GM12878 (cell line): ENCODE measurements around the gene ITPR3. TPM values are rescaled to one million over a fixed set of nuclear protein-coding genes. Genes with fewer than 3 reads are reported as not detected.

ENCODE experiments used
- ATAC-seq: fragments of 200-7000 bp; cut with Tn5 transposase; 3 replicates; pipeline ENCODE4 v1.9.1; 2020; ENCODE audit warnings: mild to moderate bottlenecking, moderate library complexity
- BruUV-seq: library from RNA; stranded (reverse); fragments of 400-500 nt; replicated peaks from 2 replicates; lab custom pipeline; 2021; lab: Mats Ljungman, UMichigan
- CTCF ChIA-PET: fragments of 300-600 bp; sonication (Branson Sonifier 250); formaldehyde crosslinking; extraction: SDS; loops from one replicate; lab custom pipeline; 2021; ENCODE audit warnings: inconsistent platforms; lab: Yijun Ruan, JAX
- POLR2A ChIA-PET: fragments of 350-600 bp; formaldehyde crosslinking; extraction: SDS; loops from one replicate; lab custom pipeline; 2021; ENCODE audit warnings: inconsistent platforms; lab: Charles Lee
- RAD21 ChIA-PET: fragments of 300-600 bp; sonication (Branson Sonifier 250); formaldehyde crosslinking; loops from one replicate; lab custom pipeline; 2023; ENCODE audit warnings: antibody characterized with exemption; ENCODE audit not compliant: unreplicated experiment; lab: Charles Lee
- SMC1A ChIA-PET: fragments of 300-600 bp; sonication (Branson Sonifier 250); formaldehyde crosslinking; loops from one replicate; lab custom pipeline; 2023; ENCODE audit not compliant: unreplicated experiment, uncharacterized antibody; lab: Charles Lee
- DNase-seq: peaks from one replicate; pipeline ENCODE4 v3.0.0-alpha.2; 2011; ENCODE audit warnings: low read depth, low spot score
- FAIRE-seq: peaks from 3 replicates; lab custom pipeline; 2011; peaks lifted over from hg19 to GRCh38; lab: Jason Lieb, UNC
- H2AFZ ChIP-seq: 2 replicates; pipeline ENCODE4 v1.6.0; 2011; ENCODE audit warnings: low read depth, low read length, control low read depth; ENCODE audit not compliant: control insufficient read depth
- H3K27ac ChIP-seq: 2 replicates; pipeline ENCODE4 v1.5.1; 2011; ENCODE audit warnings: control low read depth; ENCODE audit not compliant: control insufficient read depth, insufficient read depth
- H3K27me3 ChIP-seq, 2 experiments: replicated peaks in 1 of 2; 2 replicates each; pipeline versions ENCODE4 v1.6.0 to v1.6.1; 2011; ENCODE audit warnings: low read length in 1 of 2; ENCODE audit not compliant: control insufficient read depth in 2 of 2, insufficient read depth in 2 of 2
- H3K36me3 ChIP-seq, 2 experiments: 2 replicates each; pipeline ENCODE4 v1.5.1; 2011; ENCODE audit warnings: low read length in 1 of 2; ENCODE audit not compliant: control insufficient read depth in 2 of 2, insufficient read depth in 2 of 2
- H3K4me1 ChIP-seq: 2 replicates; pipeline ENCODE4 v1.6.1; 2011; ENCODE audit warnings: mild to moderate bottlenecking, low read length, moderate library complexity, mixed read lengths; ENCODE audit not compliant: control insufficient read depth, insufficient read depth
- H3K4me2 ChIP-seq: 2 replicates; pipeline ENCODE4 v1.6.0; 2011; ENCODE audit warnings: control low read depth; ENCODE audit not compliant: control insufficient read depth, insufficient read depth
- H3K4me3 ChIP-seq: fragments of 200-600 bp; sonication (generic); 2 replicates; pipeline ENCODE4 v1.5.1; 2016
- H3K79me2 ChIP-seq: 2 replicates; pipeline ENCODE4 v1.6.0; 2011; ENCODE audit warnings: low read length; ENCODE audit not compliant: control insufficient read depth, insufficient read depth
- H3K9ac ChIP-seq: 2 replicates; pipeline ENCODE4 v1.8.0; 2011; ENCODE audit warnings: low read length, control low read depth, mixed read lengths; ENCODE audit not compliant: control insufficient read depth, insufficient read depth
- H3K9me3 ChIP-seq: replicated peaks from 3 replicates; pipeline ENCODE4 v1.5.1; 2011; ENCODE audit warnings: mild to moderate bottlenecking, low read length; ENCODE audit not compliant: control insufficient read depth, insufficient read depth
- H4K20me1 ChIP-seq: 2 replicates; pipeline ENCODE4 v1.6.0; 2011; ENCODE audit not compliant: control insufficient read depth, insufficient read depth
- CTCF ChIP-seq, 3 experiments: IDR thresholded peaks in 2 of 3; conservative IDR thresholded peaks in 1 of 3; 2 replicates each; pipeline ENCODE4 v1.5.1; 2011; ENCODE audit warnings: low read depth in 3 of 3, low read length in 3 of 3, mild to moderate bottlenecking in 3 of 3, control low read depth in 2 of 3, moderate library complexity in 2 of 3, inconsistent platforms in 1 of 3, mixed read lengths in 1 of 3; ENCODE audit not compliant: control insufficient read depth in 2 of 3, insufficient read depth in 1 of 3; ENCODE audit errors: extremely low read depth in 1 of 3
- HSF1 ChIP-seq: fragments of 150-350 bp; IDR thresholded peaks from 2 replicates; pipeline ENCODE4 v1.6.1; 2014; ENCODE audit warnings: mild to moderate bottlenecking, low read depth, low read length
- IKZF2 ChIP-seq, 2 experiments: fragments of 450-650 bp; IDR thresholded peaks; 2 replicates each; pipeline ENCODE4 v1.6.1; 2017; ENCODE audit warnings: mild to moderate bottlenecking in 2 of 2, moderate library complexity in 2 of 2
- MEF2B ChIP-seq: fragments of 450-650 bp; IDR thresholded peaks from 2 replicates; pipeline ENCODE4 v1.6.1; 2018; ENCODE audit warnings: mild to moderate bottlenecking, moderate library complexity; ENCODE audit not compliant: partially characterized antibody, poor library complexity, severe bottlenecking
- RAD51 ChIP-seq: fragments of 450-650 bp; IDR thresholded peaks from 2 replicates; pipeline ENCODE4 v1.6.1; 2016; ENCODE audit warnings: moderate library complexity, mild to moderate bottlenecking, inconsistent platforms
- ZNF687 ChIP-seq: fragments of 450-650 bp; IDR thresholded peaks from 2 replicates; pipeline ENCODE4 v1.6.1; 2017; ENCODE audit warnings: mild to moderate bottlenecking, moderate library complexity
- WGBS: methylation state at CpG from one replicate; pipeline ENCODE4 v1.1.6; 2016; ENCODE audit warnings: low lambda C conversion rate; ENCODE audit not compliant: insufficient replicate concordance, insufficient coverage; ENCODE audit errors: missing lambda C conversion rate; 5-methylcytosine and 5-hydroxymethylcytosine counted together
- in situ Hi-C: fragments of 300-500 bp; cut with MboI; formaldehyde crosslinking; loops from 9 replicates; pipeline ENCODE4 v1.14.3; 2018; ENCODE audit warnings: mixed read lengths
- intact Hi-C: fragments of 100-400 bp; cut with micrococcal nuclease; formaldehyde crosslinking; loops from one replicate; pipeline ENCODE4 v1.14.2; 2022; ENCODE audit not compliant: unreplicated experiment
- polyA plus RNA-seq, 11 experiments: library from polyadenylated mRNA; depleted of rRNA in 4 of 11; unstranded in 6 of 11; stranded (reverse) in 5 of 11; fragments of >200 nt; fragmentation: Nextera tagmentation in 4 of 11; fragmentation: Illumina TruSeq in 1 of 11; extraction: Ambion mirVana in 4 of 11; extraction: Trizol in 1 of 11; gene quantifications; 1 replicate in 1 of 11; 2 replicates in 10 of 11; pipeline versions ENCODE4 v1.2.1 to v1.2.3, GENCODE V29; 2011 to 2016; ENCODE audit warnings: inconsistent platforms in 2 of 11, missing spikeins in 2 of 11, low read depth in 1 of 11
- total RNA-seq, 4 experiments: library from RNA; depleted of rRNA in 3 of 4; stranded (reverse); fragments of >200 nt in 3 of 4; fragmentation: Illumina TruSeq in 1 of 4; extraction: Trizol in 1 of 4; gene quantifications; 2 replicates each; pipeline versions ENCODE4 v1.2.1 to v1.2.3, GENCODE V29; 2013 to 2021

ITPR3 gene
- total and polyA plus RNA-seq, 10 of the 15 experiments (the other 5 are each of a cell fraction or from before 2014, with no cell fraction given): 0.32 to 34.0 (median 11.9) TPM

- Histone ChIP-seq H3K4me3 (no peak overlapping the region; the same call in 1 of the 2 replicates), H3K4me2 (peak overlapping the region; percentile 81), H3K4me1 (peaks cover 26% of the 10 kb centered on the region), H3K9me3 (no peaks in the 10 kb centered on the region), H3K27me3 (no peaks in the 10 kb centered on the region)
- 99% methylated on average over 6 of the region's 6 CpGs for WGBS
- SMC1A ChIA-PET: interaction anchor here (1.4 to 2.8 kb wide), 2 partner anchors 16 to 87 kb away, joined by 3 to 9 read pairs; partner anchors contain the start of gene UQCC2
- ATAC-seq: no peak
- TF ChIP-seq ZNF687: no peak
- TF ChIP-seq HSF1: no peak
- TF ChIP-seq IKZF2 (IDR thresholded peaks at IDR 0.05): no peak
- TF ChIP-seq RAD51: no peak
- TF ChIP-seq MEF2B: no peak
- no peak for TF ChIP-seq CTCF (IDR thresholded peaks at IDR 0.05 in 2 of 3, conservative IDR thresholded peaks at IDR 0.05 in 1 of 3; ENCODE audit: control insufficient read depth in 2 of 3, extremely low read depth in 1 of 3, insufficient read depth in 1 of 3, low read depth in 3 of 3, low read length in 3 of 3)
- TF ChIP-seq, all 136 proteins: peak for 0
- DNase-seq (no peak), FAIRE-seq (no peak)
- BruUV-seq: no TSS peak
- RAD21 ChIA-PET: interaction anchor here (1.6 kb wide), 1 partner anchor 77 kb away, joined by 3 read pairs; no protein-coding TSS in a partner anchor
- intact Hi-C loops (no loop called here), in situ Hi-C loops (no loop called here)
- no peaks in the 10 kb centered on the region for H4K20me1 ChIP-seq
- POLR2A ChIA-PET: interaction anchor here (0.7 to 1.4 kb wide), 3 partner anchors 43 to 300 kb away, joined by 3 to 4 read pairs (median 3); no protein-coding TSS in a partner anchor
- CTCF ChIA-PET: interaction anchor here (0.8 to 6.0 kb wide), 3 partner anchors 16 to 87 kb away, joined by 3 to 31 read pairs (median 10); partner anchors contain the start of gene UQCC2
- no peak overlapping the region for H3K27ac ChIP-seq
- peaks cover 47% of the 10 kb centered on the region for H3K79me2 ChIP-seq
- no peak overlapping the region for H3K9ac ChIP-seq
- peaks cover 0 to 2% of the 10 kb centered on the region in 2 experiments; a peak in 2 of 4 replicates for H3K36me3 ChIP-seq
- no peak overlapping the region for H2AFZ ChIP-seq
These were observed 2.8 kb downstream of the ITPR3 start for GRCh38 chr6:33623895-33624381.
